ENCODE measurements around the gene KRTAP4-3. TPM values are rescaled to one million over a fixed set of nuclear protein-coding genes. Genes with fewer than 3 reads are reported as not detected.
"Not testable (repeated sequence)": the region's sequence is repeated elsewhere in the genome, so short reads cannot be mapped to it uniquely, and the experiment has no call there.

Gene KRTAP4-3
- total RNA-seq, 1 donor from 2014 or later = not detected

DNA sequence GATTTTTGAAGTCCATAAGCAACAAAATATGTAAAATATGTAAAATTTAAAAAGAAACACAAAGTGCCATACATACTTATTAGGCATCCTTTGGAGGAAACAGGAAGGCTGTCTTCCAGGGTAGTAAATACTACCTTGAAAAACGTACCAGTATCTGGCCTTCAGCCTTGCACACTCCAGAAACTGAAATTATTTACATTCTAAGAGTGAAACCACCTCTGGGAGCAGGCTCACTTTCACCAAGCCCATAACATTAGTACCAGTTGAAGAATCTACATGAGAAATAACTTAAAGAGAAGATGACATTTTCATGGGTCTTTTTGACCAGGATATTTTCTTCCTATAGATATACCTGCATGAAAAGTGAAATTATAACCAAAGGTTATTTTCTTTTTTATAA is 28.0 kb upstream of the KRTAP4-3 start:
- intact Hi-C loops (cut with DNase I) = no loop called here
- Histone ChIP-seq H3K27me3 (peaks cover 4% of the 10 kb centered on the region), H3K27ac (no peak overlapping the region), H3K4me3 (no peak overlapping the region), H3K4me1 (no peaks in the 10 kb centered on the region), H3K36me3 (no peaks in the 10 kb centered on the region), H3K9me3 (no peaks in the 10 kb centered on the region)
- TF ChIP-seq CTCF (IDR thresholded peaks at IDR 0.05) = no peak
- DNase-seq = no peak
- ATAC-seq = no peak

DNA sequence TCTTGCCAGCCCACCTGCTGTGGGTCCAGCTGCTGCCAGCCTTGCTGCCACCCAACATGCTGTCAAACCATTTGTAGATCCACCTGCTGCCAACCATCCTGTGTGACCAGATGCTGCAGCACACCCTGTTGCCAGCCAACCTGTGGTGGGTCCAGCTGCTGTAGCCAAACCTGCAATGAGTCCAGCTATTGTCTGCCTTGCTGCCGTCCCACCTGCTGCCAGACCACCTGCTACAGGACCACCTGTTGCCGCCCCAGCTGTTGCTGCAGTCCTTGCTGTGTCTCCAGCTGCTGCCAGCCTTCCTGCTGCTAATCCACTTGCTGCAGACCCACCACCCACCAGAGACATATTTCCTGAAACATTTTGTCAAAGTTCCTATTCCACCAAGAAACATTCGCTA is 22.3 kb upstream of the KRTAP4-3 start:
- Histone ChIP-seq H3K4me3 (no peak overlapping the region), H3K27ac (no peak overlapping the region), H3K36me3 (no peaks in the 10 kb centered on the region), H3K9me3 (no peaks in the 10 kb centered on the region), H3K27me3 (peaks cover 19% of the 10 kb centered on the region), H3K4me1 (no peaks in the 10 kb centered on the region)
- DNase-seq (no peak), ATAC-seq (no peak)
- TF ChIP-seq CTCF (IDR thresholded peaks at IDR 0.05) = no peak
- intact Hi-C loops (cut with DNase I) = no loop called here

GRCh38 chr17:41189837-41190318 is 21.9 kb upstream of the KRTAP4-3 start, which contains the start of gene KRTAP9-1:
TSS of gene KRTAP9-1 (plus strand) at chr17:41189887. CDS start at chr17:41189887, 0 bp downstream.
- H3K9me3 ChIP-seq; H3K4me1 ChIP-seq; H3K36me3 ChIP-seq; intact Hi-C loops (cut with DNase I); H3K4me3 ChIP-seq; ATAC-seq; H3K27ac ChIP-seq; DNase-seq: not testable (repeated sequence)
- H3K27me3 ChIP-seq = peaks cover 19% of the 10 kb centered on the region

- H3K36me3 ChIP-seq = no peaks in the 10 kb centered on the region
- ATAC-seq (no peak), DNase-seq (no peak)
- no peak overlapping the region for H3K27ac ChIP-seq
- H3K4me1 ChIP-seq = no peaks in the 10 kb centered on the region
- intact Hi-C loops (cut with DNase I) = no loop called here
- no peak for TF ChIP-seq CTCF (IDR thresholded peaks at IDR 0.05)
- peaks cover 19% of the 10 kb centered on the region for H3K27me3 ChIP-seq
- H3K4me3 ChIP-seq = no peak overlapping the region
- no peaks in the 10 kb centered on the region for H3K9me3 ChIP-seq
Observed at GRCh38 chr17:41186872-41187271, 18.9 kb upstream of the KRTAP4-3 start.

DNA sequence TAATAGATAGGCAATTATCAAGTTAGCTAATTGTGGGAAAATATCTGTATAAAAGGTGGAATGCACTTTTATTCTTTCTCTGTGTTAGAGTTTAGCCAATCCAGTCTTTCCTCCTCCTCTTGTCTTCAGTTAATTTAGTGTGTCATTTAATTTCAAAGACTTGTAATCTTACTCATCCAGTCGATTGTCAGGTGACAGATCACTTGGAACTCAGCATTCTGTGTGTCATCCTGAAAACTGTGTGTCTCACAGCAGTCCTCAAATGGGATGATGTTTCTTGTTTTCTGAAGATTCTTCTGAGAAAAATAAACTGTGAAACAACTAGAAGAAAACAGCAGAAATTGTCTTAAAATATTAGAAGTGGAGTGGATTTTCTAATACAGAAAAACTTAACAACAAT is 17.0 kb upstream of the KRTAP4-3 start:
- intact Hi-C loops (cut with DNase I) = no loop called here
- ATAC-seq = no peak
- Histone ChIP-seq H3K27me3 (peaks cover 7% of the 10 kb centered on the region), H3K4me1 (no peaks in the 10 kb centered on the region), H3K4me3 (no peak overlapping the region), H3K9me3 (no peaks in the 10 kb centered on the region), H3K27ac (no peak overlapping the region), H3K36me3 (no peaks in the 10 kb centered on the region)
- DNase-seq = no peak
- TF ChIP-seq CTCF (IDR thresholded peaks at IDR 0.05) = no peak

- no peak within 1 kb of the TSS for H3K4me3 ChIP-seq
- H3K4me1 ChIP-seq = no peaks in the 10 kb centered on the region
- H3K36me3 ChIP-seq = no peaks in the 10 kb centered on the region
- intact Hi-C loops (cut with DNase I) = no loop called here
- no peak for DNase-seq
- no peak for ATAC-seq
- no peaks in the 10 kb centered on the region for H3K9me3 ChIP-seq
- TF ChIP-seq CTCF (IDR thresholded peaks at IDR 0.05) = no peak
- peaks cover 6% of the 10 kb centered on the region for H3K27me3 ChIP-seq
- no peak within 1 kb of the TSS for H3K27ac ChIP-seq
Observed at GRCh38 chr17:41184480-41184961, 16.5 kb upstream of the KRTAP4-3 start, which contains the start of gene KRTAP4-1. TSS of gene KRTAP4-1 (minus strand) at chr17:41184911. CDS start at chr17:41184854, 57 bp downstream.
